ENCODE data around the gene PKD2L1. TPM values are rescaled to one million over a fixed set of nuclear protein-coding genes. Genes with fewer than 3 reads are reported as not detected.

The PKD2L1 gene
- total and polyA plus RNA-seq, 4 experiments from 2014 or later: not detected

GRCh38 chr10:100372415-100373297, 42.6 kb upstream of the PKD2L1 start:
- H3K27me3 Mint-ChIP-seq: no peaks in the 10 kb centered on the region
- Histone ChIP-seq H3K36me3 (ENCODE audit: insufficient read depth, low read length) (no peaks in the 10 kb centered on the region), H3K27ac (ENCODE audit: low read depth, low read length) (peak overlapping the region; percentile 49), H3K4me3 (ENCODE audit: low read length in 2 of 2) (peak overlapping the region; percentile 76 to 85), H3K27me3 (ENCODE audit: insufficient read depth, low read length) (no peaks in the 10 kb centered on the region), H3K9me3 (ENCODE audit: control insufficient read depth in 1 of 2, low read length in 2 of 2) (no peaks in the 10 kb centered on the region), H3K4me1 (ENCODE audit: insufficient read depth, low read length) (peaks cover 45% of the 10 kb centered on the region)
- intact Hi-C loops (cut with micrococcal nuclease): loop anchor here (1.0 to 5.0 kb wide), 2 partner anchors 35 to 61 kb away; no protein-coding TSS in a partner anchor
- peaks cover 16 to 24% (median 18%) of the 10 kb centered on the region in 4 donors for H3K4me1 Mint-ChIP-seq
- H3K27ac Mint-ChIP-seq: peak overlapping the region in 1 of 7 donors; percentile 67
- no peaks in the 10 kb centered on the region for H3K36me3 Mint-ChIP-seq
- no peaks in the 10 kb centered on the region for H3K9me3 Mint-ChIP-seq
- CTCF ChIA-PET (ENCODE audit: partially characterized antibody): interaction anchor here (1.2 to 1.9 kb wide), 2 partner anchors 18 to 34 kb away, joined by 3 to 7 read pairs; no protein-coding TSS in a partner anchor
- POLR2A ChIA-PET (ENCODE audit: partially characterized antibody): interaction anchor here (1.8 kb wide), 1 partner anchor 21 kb away, joined by 5 read pairs; no protein-coding TSS in a partner anchor
- DNase-seq: no peak
- peak overlapping the region in 1 of 8 donors; percentile 6 for H3K4me3 Mint-ChIP-seq

- H3K27ac ChIP-seq (ENCODE audit: low read depth, low read length): peak overlapping the region; percentile 48
- DNase-seq: no peak
- Mint-ChIP-seq H3K36me3 (no peaks in the 10 kb centered on the region), H3K4me1 (peaks cover 16 to 24% (median 21%) of the 10 kb centered on the region in 4 donors), H3K27me3 (no peaks in the 10 kb centered on the region), H3K27ac (peak overlapping the region; percentile 74 to 95 (median 87)), H3K9me3 (no peaks in the 10 kb centered on the region), H3K4me3 (peak overlapping the region; percentile 55 to 85 (median 80))
- ChIA-PET CTCF (ENCODE audit: partially characterized antibody) (interaction anchor here (0.8 to 1.3 kb wide), 4 partner anchors 8 to 138 kb away, joined by 3 to 8 read pairs (median 5); no protein-coding TSS in a partner anchor), POLR2A (ENCODE audit: partially characterized antibody) (interaction anchor here (0.8 to 1.7 kb wide), 3 partner anchors 23 to 164 kb away, joined by 5 to 8 read pairs (median 5); partner anchors contain the start of genes HIF1AN and SCD)
- H3K4me1 ChIP-seq (ENCODE audit: insufficient read depth, low read length): peaks cover 45% of the 10 kb centered on the region
- peak overlapping the region in 1 of 2 donors; percentile 36 for H3K4me3 ChIP-seq (ENCODE audit: low read length in 2 of 2)
- no peaks in the 10 kb centered on the region for H3K36me3 ChIP-seq (ENCODE audit: insufficient read depth, low read length)
- no peaks in the 10 kb centered on the region for H3K27me3 ChIP-seq (ENCODE audit: insufficient read depth, low read length)
- no peaks in the 10 kb centered on the region for H3K9me3 ChIP-seq (ENCODE audit: control insufficient read depth in 1 of 2, low read length in 2 of 2)
- intact Hi-C loops (cut with micrococcal nuclease): loop anchor here (5.0 kb wide), 1 partner anchor 34 kb away; no protein-coding TSS in a partner anchor
Measured at GRCh38 chr10:100371482-100372027, 41.5 kb upstream of the PKD2L1 start.

GRCh38 chr10:100370714-100371481, 40.9 kb upstream of the PKD2L1 start:
- H3K27me3 ChIP-seq (ENCODE audit: insufficient read depth, low read length): no peaks in the 10 kb centered on the region
- H3K36me3 Mint-ChIP-seq: no peaks in the 10 kb centered on the region
- H3K9me3 ChIP-seq (ENCODE audit: control insufficient read depth in 1 of 2, low read length in 2 of 2): no peaks in the 10 kb centered on the region
- H3K27ac ChIP-seq (ENCODE audit: low read depth, low read length): peak overlapping the region; percentile 48
- H3K4me1 Mint-ChIP-seq: peaks cover 16 to 24% (median 21%) of the 10 kb centered on the region in 4 donors
- peak; percentile 36 to 73 (median 43) for DNase-seq
- H3K36me3 ChIP-seq (ENCODE audit: insufficient read depth, low read length): no peaks in the 10 kb centered on the region
- no peaks in the 10 kb centered on the region for H3K27me3 Mint-ChIP-seq
- ChIA-PET POLR2A (ENCODE audit: partially characterized antibody) (interaction anchor here (0.8 to 1.7 kb wide), 3 partner anchors 22 to 165 kb away, joined by 5 to 8 read pairs (median 5); partner anchors contain the start of genes HIF1AN and SCD), CTCF (ENCODE audit: partially characterized antibody) (interaction anchor here (0.5 to 1.6 kb wide), 8 partner anchors 9 to 138 kb away, joined by 3 to 8 read pairs (median 3); no protein-coding TSS in a partner anchor)
- H3K4me3 Mint-ChIP-seq: peak overlapping the region; percentile 55 to 85 (median 80)
- no peaks in the 10 kb centered on the region for H3K9me3 Mint-ChIP-seq
- H3K27ac Mint-ChIP-seq: peak overlapping the region; percentile 74 to 95 (median 87)
- intact Hi-C loops (cut with micrococcal nuclease): loop anchor here (5.0 kb wide), 1 partner anchor 34 kb away; no protein-coding TSS in a partner anchor
- peaks cover 45% of the 10 kb centered on the region for H3K4me1 ChIP-seq (ENCODE audit: insufficient read depth, low read length)
- H3K4me3 ChIP-seq (ENCODE audit: low read length in 2 of 2): peak overlapping the region in 1 of 2 donors; percentile 36

GRCh38 chr10:100368721-100369120, 38.7 kb upstream of the PKD2L1 start:
- H3K27me3 ChIP-seq (ENCODE audit: insufficient read depth, low read length): no peaks in the 10 kb centered on the region
- no peaks in the 10 kb centered on the region for H3K36me3 ChIP-seq (ENCODE audit: insufficient read depth, low read length)
- H3K27ac Mint-ChIP-seq: no peak overlapping the region
- H3K4me3 ChIP-seq (ENCODE audit: low read length in 2 of 2): no peak overlapping the region
- POLR2A ChIA-PET (ENCODE audit: partially characterized antibody): no interaction called here
- no peaks in the 10 kb centered on the region for H3K9me3 Mint-ChIP-seq
- no peaks in the 10 kb centered on the region for H3K36me3 Mint-ChIP-seq
- H3K27me3 Mint-ChIP-seq: no peaks in the 10 kb centered on the region
- H3K4me3 Mint-ChIP-seq: no peak overlapping the region
- peaks cover 16 to 24% (median 21%) of the 10 kb centered on the region in 4 donors for H3K4me1 Mint-ChIP-seq
- peaks cover 38% of the 10 kb centered on the region for H3K4me1 ChIP-seq (ENCODE audit: insufficient read depth, low read length)
- no peaks in the 10 kb centered on the region for H3K9me3 ChIP-seq (ENCODE audit: control insufficient read depth in 1 of 2, low read length in 2 of 2)
- H3K27ac ChIP-seq (ENCODE audit: low read depth, low read length): no peak overlapping the region
- CTCF ChIA-PET (ENCODE audit: partially characterized antibody): no interaction called here
- no peak for DNase-seq
- intact Hi-C loops (cut with micrococcal nuclease): no loop called here

GRCh38 chr10:100364735-100365391, 34.8 kb upstream of the PKD2L1 start:
- no peak overlapping the region for H3K27ac Mint-ChIP-seq
- CTCF ChIA-PET (ENCODE audit: partially characterized antibody): no interaction called here
- peaks cover under 1 to 8% (median 4%) of the 10 kb centered on the region in 4 donors for H3K4me1 Mint-ChIP-seq
- no peaks in the 10 kb centered on the region for H3K27me3 Mint-ChIP-seq
- Histone ChIP-seq H3K27ac (ENCODE audit: low read depth, low read length) (no peak overlapping the region), H3K36me3 (ENCODE audit: insufficient read depth, low read length) (no peaks in the 10 kb centered on the region), H3K4me3 (ENCODE audit: low read length in 2 of 2) (no peak overlapping the region), H3K4me1 (ENCODE audit: insufficient read depth, low read length) (peaks cover 2% of the 10 kb centered on the region), H3K27me3 (ENCODE audit: insufficient read depth, low read length) (no peaks in the 10 kb centered on the region), H3K9me3 (ENCODE audit: control insufficient read depth in 1 of 2, low read length in 2 of 2) (no peaks in the 10 kb centered on the region)
- peaks cover 0 to 1% of the 10 kb centered on the region in 2 donors for H3K36me3 Mint-ChIP-seq
- POLR2A ChIA-PET (ENCODE audit: partially characterized antibody): no interaction called here
- intact Hi-C loops (cut with micrococcal nuclease): no loop called here
- no peak for DNase-seq
- H3K9me3 Mint-ChIP-seq: no peaks in the 10 kb centered on the region
- H3K4me3 Mint-ChIP-seq: no peak overlapping the region

- no peaks in the 10 kb centered on the region for H3K9me3 Mint-ChIP-seq
- H3K36me3 ChIP-seq (ENCODE audit: insufficient read depth, low read length): no peaks in the 10 kb centered on the region
- CTCF ChIA-PET (ENCODE audit: partially characterized antibody): no interaction called here
Measured at GRCh38 chr10:100364175-100364574, 34.1 kb upstream of the PKD2L1 start.

More at GRCh38 chr10:100364175-100364574, 34.1 kb upstream of the PKD2L1 start:
- H3K4me3 Mint-ChIP-seq: no peak overlapping the region
- intact Hi-C loops (cut with micrococcal nuclease): no loop called here
- H3K27me3 Mint-ChIP-seq: no peaks in the 10 kb centered on the region
- no peak overlapping the region for H3K4me3 ChIP-seq (ENCODE audit: low read length in 2 of 2)
- DNase-seq: no peak
- POLR2A ChIA-PET (ENCODE audit: partially characterized antibody): no interaction called here
- no peaks in the 10 kb centered on the region for H3K4me1 ChIP-seq (ENCODE audit: insufficient read depth, low read length)
- H3K36me3 Mint-ChIP-seq: peaks cover 0 to 1% of the 10 kb centered on the region in 2 donors
- H3K27ac Mint-ChIP-seq: no peak overlapping the region
- H3K4me1 Mint-ChIP-seq: peaks cover 0 to 9% (median 4%) of the 10 kb centered on the region in 4 donors
- H3K9me3 ChIP-seq (ENCODE audit: control insufficient read depth in 1 of 2, low read length in 2 of 2): no peaks in the 10 kb centered on the region
- no peak overlapping the region for H3K27ac ChIP-seq (ENCODE audit: low read depth, low read length)
- H3K27me3 ChIP-seq (ENCODE audit: insufficient read depth, low read length): no peaks in the 10 kb centered on the region

All from CD4-positive, alpha-beta memory T cell (primary cell).